HG03025 (cell line): ENCODE measurements around the gene BANP.

Experiments
- ATAC-seq: cut with Tn5 transposase; IDR thresholded peaks from one replicate; pipeline ENCODE4 v1.9.1; 2021; ENCODE audit warnings: mild to moderate bottlenecking, moderate library complexity; ENCODE audit not compliant: unreplicated experiment, low FRiP score

The BANP gene

DNA sequence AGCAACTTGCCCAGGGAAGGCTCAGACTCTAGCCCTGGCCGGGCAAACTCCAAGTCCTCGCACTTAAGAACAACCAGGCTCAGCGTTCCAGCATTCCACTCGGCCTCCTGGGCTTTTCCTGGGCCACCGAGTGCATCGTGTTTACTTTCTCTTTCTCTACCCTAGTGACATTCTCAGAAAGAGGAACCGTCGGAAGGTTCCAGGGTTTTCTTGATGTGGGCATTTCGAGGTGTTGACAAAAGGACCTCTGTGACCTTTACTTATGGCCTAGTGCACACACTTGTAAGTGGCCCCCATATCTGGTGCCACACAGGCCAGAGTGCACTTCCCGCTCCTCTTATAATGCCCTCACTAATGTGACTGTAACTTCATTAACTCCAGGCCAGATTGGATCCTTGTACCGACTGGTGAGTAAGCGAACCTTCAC, 3.1 kb upstream of the BANP start:
- ATAC-seq, result no peak

DNA sequence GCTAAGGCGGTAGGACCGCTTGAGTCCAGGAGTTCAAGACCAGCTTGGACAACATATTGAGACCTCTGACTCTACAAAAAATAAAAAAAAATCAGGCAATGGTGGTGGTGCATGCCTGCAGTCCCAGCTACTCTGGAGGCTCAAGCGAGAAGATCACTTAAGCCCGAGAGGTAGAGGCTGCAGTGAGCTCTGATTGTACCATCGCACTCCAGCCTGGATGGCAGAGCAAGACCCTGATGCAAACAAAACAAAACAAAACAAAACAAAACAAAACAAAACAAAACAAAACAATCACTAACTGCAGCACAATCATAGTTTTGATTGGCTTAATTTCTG, 2.5 kb upstream of the BANP start:
- ATAC-seq, result no peak

DNA sequence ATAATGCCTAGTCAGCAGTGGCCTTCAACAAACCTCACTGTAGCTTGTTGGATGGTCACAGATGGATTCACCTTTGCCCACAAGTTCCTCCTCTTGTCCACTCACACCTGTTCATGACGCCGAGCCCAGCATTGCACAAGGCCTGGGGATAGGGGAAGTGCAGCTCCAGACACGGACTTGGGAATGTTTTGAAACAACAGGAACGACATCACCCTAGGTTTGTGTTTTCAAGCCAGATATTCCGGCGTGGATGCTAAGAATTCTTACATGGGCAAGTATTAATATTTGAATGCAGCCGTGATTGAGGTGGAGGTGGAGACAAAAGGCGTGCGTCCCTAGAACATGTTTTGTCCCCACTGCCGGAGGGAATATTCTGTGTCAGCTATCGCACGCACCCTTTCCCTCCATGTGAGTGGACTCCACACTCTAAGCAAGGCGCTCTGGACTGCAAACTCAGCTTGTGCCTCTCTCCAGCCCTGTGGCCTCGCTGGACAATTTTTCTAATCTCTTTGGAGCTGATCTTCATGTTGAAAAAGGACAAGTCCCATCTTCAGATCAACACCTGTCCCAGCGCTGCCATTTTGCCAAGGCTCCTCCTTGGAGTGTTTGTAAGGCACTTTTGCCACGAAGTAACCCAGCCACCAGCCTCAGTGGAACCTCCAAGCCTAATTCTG, 2.0 kb upstream of the BANP start:
- no peak for ATAC-seq

DNA sequence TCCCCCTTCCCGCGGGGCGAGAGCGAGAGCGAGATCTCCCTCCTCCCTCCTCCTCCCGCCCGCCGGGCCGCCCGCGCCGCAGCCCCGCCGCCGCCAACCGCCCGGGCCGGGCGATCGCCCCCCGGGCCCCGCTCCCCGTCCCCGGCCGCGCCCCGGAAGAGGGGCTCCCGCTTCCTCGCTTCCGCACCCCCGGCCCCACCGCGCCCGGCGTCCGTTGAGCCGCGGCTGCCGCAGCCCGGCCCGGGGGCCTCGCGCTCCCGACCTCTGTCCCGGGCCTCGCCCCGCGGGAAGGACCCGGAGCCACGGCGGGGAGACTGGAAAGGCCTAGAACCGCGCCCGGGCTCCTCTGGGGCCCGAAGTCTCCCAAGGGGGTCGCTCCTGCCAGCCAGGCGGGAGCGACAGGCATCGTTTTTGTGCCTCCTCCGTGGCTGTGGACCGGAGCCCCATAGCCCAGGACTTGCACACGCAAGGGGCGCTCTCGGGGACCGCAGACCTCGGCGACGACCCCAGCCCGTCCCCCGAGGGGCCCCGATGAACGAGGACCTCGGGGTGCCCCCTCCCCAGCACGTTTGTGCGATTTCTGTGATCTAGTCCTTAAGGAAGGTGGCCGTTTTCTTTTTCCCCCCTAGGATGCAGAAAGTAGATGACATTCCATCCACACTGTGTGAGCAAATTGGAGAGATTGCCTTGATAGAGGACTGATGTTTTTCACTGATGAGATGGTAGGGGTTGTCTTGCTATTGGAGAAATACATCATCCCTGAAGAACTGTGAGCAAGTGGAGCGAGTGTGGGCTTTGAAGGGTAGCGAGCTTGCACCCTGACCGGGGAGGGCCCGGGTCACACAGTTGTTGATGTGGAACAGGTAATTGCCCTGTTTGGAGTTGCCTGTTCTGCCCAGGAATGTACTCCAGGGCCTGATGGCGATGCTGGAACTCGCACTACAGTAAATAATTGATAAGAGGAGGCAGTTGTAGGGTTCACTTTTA, 611 bp downstream of the BANP start:
- peak; percentile 1 for ATAC-seq

DNA sequence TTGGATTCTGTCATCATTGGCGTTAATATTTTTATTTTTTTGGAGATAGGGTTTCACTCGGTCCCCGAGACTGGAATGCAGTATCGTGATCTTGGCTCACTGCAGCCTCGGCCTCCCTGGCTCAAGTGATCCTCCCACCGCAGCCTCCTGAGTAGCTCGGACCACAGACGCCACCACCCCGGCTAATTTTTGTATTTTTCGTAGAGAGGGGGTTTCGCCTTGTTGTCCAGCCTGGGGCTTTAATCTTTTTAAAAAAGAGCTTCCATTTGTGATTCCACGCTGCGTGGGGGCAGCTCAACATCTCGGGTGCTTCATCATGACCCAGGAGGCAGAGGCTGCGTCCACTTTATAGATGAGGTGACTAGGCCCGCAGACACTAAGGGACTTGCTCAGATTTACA, 1.5 kb downstream of the BANP start:
- ATAC-seq, result no peak

DNA sequence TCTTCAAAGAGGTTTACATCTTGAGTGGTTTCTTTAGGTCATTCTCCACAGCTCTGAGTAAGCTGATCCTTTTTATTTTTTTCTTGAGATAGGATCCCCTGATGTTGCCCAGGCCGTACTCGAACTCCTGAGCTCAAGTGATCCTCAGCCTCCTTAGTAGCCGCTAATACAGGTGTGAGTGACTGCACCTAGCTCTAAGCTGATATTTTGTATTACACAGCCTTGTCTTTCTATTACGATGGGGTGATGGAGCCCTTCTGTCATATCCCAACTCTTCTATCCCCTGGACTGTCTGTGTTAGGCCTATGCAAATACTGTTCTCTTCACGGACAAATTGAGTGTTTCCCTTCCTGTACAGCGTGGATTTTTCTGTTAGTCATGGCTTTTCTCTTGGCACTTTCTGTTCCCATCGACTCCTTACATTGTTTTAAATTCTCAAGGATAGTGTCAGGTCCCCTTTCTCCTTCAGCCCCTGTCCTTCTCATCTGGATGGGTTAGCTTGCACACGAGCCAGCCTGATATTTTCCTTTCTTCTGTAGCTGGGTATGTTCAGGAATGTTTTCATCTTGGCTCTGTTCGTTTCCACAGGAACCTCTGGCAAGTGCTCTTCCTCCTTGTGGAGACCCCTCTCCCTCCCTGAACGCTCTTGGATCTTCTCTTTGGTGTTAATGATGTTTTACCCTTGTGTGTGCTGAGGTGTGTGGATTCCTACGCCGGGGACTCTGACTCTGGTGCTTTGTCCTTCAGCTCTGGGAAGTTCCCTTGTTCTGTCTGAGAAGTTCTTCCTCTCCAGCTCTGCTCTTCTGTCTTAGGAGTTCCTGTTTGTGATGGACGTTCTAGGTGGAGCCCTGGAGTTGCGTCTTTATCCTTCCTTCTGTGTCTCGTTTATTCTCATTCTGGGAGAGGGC, 2.3 kb downstream of the BANP start:
- ATAC-seq, result no peak

DNA sequence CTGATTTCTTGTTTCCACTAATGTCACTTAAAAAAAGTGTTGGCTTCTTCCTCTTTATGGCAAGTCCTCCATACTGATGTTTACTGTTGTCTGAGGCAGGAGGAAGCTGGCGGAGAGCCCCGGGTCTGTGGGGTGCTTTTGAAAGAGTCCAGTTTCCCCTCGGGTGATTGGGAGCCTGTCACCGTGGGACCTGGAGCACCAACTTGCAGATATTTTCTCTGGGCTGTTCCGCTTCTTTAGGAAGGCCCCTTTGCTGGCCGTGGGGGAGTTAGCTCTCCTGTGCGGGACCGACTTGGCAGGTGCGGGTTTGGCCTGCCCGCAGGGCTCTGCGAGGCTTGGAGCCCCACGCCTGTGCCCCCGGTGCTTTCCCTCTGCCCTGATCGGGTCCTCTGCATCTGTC, 3.1 kb downstream of the BANP start:
- ATAC-seq, result no peak

DNA sequence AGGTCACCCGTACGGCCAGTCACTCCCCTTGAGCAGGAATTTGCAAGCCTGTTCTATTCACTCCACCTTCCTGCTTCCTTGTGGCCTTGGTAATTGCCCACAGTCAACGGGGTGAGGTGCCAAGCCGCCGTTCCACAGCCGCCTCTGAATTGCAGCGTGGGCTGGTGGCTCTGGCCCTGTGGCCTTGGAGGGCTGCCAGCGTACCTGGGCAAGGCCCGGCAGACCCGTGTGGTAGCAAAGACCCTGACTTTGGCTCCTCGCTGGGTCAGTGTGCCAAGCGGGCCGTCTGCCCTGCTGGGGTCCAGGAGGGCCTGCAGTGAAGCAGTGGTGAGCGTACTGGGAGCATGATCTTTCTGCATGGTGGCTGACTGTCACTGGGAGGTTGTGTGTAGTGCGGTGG, 3.6 kb downstream of the BANP start:
- no peak for ATAC-seq

DNA sequence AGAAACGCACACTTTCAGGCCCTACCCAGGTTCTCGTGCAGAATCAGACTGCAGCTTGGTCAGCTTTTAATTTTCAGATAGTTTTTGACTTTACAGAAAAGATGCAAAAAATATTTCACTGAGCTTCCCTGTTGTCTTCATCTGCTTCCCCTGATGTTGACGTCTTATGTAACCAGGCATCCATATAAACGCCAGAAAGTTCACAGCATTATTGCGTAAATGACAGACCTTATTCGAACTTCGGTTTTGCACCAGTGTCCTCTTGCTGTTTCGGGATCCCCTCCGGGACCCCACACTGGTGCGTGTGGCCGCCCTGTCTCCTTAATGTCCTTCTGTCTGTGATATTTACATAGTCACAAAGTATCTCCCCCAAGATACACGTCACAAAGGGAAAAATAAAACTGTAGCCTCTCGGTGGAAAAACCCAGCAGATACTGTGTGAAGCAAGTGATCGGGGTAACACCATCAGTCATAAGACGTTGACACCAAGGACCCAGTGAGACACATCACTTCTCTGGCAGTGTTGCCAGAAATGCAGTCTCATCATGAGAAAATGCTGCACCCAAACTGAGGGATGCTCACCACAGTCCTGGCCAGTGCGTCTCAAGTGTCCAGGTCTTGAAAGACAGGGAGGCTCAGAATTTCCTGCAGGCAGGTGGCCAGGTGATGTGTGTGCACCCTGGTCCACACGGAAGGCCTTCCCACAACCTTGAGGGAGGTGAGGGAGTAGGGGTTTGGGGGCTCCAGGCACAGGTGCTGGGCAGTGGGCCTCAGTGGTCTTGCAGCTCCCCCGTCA, 4.3 kb downstream of the BANP start:
- ATAC-seq, result no peak

DNA sequence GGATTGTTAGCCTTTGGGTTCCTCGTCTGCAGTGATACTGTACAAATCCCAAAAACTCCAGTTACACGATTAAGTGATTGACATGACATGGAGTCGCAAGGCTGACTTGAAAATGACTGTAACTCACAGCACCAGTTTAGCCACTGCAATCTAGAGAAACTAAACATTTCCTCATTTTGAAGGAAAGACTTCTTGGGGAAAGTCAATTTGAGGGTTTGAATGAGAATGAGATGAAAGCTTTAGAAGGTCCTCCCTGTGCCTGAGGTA, 4.8 kb downstream of the BANP start:
- no peak for ATAC-seq

DNA sequence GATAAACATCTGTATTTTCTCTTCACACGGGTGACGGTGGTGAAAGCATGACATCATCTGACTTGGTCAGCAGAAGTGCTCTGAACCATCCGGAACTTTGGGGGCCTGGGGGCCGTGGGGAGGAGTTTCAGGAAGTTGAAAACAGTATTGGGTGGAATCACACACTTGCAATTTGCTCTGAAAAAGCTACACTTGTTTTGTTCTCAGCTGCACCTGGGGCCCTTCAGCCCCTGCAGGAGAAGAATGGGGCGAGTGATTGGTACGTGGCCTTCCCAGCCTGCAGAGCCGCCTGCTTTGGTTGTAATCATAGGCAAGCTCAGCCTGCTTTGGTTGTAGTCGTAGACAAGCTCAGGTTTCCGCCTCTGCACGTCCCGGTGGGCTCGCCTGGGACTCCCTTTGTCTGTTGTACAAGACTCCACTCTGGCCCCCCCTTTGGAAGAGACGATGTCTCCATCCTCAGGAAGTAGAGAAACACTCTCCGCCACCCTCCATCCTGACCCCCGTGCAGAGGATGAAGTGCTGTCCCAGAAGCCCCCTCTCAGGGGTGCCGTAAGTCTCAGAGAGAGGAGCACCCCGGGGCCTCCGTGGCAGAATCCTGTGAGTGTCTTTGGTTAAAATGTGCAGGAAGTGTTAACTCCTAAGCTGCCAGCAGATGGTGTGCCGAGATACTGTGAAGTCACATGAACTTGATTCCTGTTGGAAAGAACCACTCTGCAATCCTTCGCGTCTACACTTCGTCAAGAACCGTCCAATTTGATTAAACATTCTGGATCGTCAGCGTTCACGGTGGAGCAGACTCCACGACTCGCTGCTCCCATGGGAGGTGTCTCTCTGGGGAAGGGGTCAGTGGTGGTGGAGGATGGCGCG, 5.4 kb downstream of the BANP start:
- no peak for ATAC-seq

DNA sequence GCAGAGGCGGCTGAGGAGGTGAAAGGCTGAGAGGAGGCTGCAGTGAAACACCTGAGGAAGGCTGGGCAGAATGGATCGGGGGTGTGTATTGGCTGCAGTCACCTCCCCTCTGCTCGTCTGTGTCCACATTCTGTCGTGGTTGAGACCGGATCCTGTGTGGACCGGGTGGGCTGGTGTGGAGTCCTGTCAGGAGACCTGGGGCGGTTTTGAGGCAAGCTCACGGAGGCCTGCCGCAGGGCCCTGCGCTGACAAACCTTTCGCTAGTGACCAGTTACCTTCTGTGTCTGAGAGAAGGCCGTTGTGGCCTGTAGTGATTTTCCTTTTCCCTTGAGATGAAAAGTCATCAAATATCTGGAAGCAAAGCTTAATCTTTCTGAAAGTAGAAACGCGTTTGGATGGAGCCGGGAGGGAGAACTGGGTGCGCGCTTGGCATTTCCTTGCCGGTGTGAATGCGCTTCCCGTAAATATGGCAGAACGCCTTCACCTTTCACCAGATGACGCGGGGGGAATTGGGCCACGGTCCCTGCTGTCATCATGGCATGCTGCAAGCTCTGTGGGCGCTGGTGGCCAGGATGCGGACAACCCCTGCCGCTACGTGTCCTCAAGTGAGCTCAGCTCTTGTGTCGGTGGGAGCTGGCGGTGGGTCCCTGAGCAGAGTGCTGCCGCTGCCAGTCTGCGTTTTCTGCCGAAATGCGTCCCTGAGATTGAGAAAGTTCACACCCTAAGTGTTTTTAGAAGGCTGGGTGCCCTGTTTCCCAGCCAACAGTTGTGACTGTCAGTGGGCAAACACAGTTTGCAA, 6.3 kb downstream of the BANP start:
- ATAC-seq, result no peak

DNA sequence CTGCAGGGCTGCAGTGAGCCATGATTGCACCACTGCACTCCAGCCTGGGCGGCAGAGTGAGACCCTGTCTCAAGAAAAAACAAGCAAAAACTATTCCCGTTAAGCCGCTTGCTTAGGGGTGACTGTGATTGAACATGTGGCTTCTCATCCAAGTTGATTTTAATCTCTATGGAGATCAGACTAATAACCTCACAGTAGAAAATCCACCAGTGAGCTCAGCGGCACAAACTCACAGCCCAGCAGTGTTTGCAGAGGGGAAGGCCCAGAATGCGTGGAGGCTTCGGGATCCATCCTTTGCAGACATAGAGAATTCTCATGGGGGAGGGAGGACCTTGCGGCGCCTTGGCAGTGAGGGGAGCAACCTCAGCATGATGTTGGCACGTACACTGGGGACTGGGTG, 7.4 kb downstream of the BANP start:
- no peak for ATAC-seq

DNA sequence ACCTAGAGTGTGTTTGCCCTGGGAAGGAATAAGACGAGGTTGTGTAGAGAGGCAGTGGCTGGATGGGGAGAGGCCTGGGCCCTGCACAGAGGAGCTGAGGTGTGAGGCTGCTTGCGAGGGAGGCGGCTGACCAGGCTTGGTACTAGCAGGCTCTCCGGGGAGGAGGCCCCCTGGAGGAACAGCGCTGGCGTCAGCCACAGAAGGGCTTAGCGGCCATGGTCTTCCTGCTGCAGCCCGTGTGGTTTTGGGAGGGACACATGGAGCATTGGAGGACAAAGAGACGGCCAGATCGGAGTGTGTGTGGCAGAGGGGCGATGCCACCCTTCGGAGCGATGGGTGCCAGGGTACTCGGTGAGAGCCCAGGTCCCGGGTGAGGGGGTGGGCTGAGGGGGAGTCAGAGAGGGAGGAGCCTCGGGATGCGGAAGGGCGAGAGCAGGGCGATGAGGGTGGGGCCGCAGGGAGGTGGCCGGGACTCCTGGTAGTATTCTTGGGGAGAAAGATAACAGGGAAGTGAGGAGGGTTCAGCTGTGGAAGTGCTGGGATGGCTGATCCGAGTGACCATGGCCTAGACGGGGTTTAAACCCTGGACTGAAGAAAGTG, 8.3 kb downstream of the BANP start:
- no peak for ATAC-seq

DNA sequence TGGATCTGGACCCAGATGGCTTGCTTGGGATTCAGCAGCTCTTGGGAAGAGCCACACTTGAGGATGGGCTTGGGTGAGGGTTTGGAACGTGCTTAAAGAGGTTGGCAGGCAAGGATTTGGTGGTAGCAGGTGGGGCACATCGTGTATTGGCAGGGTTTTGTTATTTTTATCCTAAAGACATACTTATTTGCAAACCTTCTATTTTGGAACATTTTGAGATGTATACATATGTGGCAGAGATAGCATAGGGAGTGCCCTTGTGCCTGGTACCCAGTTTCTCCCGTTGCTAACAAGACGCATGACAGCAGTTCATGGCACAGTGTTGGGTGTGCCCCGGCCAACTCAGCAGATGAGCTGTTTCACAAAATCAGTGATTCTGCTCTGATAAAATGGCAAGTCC, 9.1 kb downstream of the BANP start:
- ATAC-seq, result no peak

DNA sequence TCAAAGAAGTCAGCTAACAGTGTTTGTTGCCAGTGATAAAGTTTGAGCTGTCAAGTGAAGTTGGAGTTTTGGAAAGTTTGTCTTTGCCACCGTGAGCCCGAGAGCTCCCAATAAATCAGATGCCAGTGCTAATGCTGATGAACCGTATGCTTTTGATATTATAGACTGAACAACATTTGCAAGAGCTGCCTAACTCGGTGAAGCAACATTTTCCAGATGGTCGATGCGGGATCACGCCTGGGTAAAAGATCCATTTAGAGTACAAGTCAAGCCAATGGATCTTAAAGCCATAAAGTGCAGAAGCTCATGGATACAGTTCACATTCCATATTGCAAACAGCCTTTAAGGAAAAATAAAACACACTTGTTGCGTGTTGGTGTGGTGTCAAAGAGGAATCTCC, 9.6 kb downstream of the BANP start:
- ATAC-seq, result no peak

DNA sequence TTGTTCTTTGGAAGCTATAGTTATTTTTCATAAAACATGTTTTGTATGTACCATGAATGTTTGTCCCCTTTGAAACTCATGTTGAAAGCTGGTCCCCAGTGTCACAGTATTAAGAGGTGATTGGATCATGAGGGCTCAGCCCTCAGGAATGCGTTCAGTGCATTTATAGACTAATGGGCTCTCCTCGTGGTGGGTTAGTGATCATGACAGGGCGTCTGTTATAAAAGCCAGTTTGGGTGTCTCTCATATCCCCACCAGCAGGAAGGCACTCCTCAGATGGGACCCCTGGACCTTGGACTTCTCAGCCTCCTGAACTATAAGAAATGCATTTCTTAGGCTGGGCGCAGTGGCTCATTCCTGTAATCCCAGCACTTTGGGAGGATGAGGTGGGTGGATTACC, 10.4 kb downstream of the BANP start:
- ATAC-seq, result no peak

DNA sequence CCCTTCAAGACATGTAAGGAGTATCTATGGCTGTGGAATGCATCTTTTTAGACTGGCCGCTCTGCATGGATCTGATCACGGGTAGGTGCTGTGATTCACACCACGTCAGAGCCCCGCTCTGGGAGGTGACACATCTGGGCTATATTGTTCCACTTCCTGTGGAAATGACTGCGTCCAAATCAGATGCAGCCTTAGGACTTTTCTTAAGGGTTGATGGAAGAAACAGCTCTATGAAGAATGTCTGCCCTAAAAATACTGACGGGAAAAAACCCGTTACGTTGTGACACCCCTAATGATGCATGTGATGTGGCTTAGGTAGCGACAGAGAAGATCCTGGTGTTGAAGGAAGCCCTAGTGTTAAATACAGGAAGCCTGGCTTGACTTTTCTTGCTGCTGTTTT, 12.2 kb downstream of the BANP start:
- no peak for ATAC-seq
